NCI-H128 (cell line): ENCODE measurements around the gene TIMM13.
"Not testable (repeated sequence)": the region's sequence is repeated elsewhere in the genome, so short reads cannot be mapped to it uniquely, and the experiment has no call there.

Experiments used
- DNase-seq: peaks from one replicate; lab custom pipeline; 2025; ENCODE audit not compliant: unreplicated experiment; lab: John Stamatoyannopoulos, UW

TIMM13 gene

DNA sequence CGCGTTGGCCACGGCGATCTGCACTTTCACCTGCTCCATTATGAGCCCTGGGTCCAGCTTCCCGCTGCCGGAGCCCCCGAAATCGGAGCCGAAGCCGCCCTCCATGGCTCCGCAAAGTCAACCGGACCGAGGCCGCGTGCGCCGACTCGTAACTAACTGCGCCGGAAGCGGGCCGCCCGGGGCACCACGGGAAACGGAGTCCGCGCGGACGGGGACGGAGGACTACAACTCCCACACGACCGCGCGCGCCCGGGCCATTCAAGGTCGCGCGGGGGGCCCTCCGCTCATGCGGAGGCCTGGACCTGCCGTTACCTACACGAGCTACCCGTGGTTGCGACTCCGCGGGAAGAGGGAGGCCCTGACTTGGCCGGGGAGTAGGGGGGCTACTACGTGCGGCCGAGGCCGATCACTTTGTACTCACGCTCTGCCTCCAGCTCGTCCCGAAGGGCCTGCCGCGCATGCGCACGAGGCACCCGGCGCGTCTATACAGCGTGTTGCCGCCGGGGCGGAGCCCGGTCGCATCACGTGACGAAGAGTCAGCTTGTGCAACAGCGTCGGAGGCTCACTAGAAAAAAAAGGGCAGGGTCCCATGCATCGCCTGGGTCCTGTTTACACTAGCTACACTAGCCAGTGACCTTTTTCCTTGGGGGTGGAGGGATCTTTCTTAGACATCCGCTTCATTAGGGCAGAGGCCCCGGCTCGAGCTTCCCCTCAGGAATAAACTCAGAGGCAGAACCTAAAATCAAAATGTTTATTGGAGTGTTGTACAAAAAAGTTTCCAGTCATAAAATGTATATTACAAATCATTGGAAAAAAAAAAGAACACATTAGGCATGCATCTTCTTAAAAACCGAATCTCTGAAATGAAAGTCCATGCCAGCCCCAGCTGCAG lies at the start of gene TIMM13:
TIMM13 (minus strand) TSS at position 158 of the 892 bp plus-strand sequence; CDS start at position 105, 53 bp downstream.
- peak; percentile 92 for DNase-seq

GRCh38 chr19:2476451-2477140 lies 49.2 kb upstream of the TIMM13 start:
- peak; percentile 13 for DNase-seq

DNA sequence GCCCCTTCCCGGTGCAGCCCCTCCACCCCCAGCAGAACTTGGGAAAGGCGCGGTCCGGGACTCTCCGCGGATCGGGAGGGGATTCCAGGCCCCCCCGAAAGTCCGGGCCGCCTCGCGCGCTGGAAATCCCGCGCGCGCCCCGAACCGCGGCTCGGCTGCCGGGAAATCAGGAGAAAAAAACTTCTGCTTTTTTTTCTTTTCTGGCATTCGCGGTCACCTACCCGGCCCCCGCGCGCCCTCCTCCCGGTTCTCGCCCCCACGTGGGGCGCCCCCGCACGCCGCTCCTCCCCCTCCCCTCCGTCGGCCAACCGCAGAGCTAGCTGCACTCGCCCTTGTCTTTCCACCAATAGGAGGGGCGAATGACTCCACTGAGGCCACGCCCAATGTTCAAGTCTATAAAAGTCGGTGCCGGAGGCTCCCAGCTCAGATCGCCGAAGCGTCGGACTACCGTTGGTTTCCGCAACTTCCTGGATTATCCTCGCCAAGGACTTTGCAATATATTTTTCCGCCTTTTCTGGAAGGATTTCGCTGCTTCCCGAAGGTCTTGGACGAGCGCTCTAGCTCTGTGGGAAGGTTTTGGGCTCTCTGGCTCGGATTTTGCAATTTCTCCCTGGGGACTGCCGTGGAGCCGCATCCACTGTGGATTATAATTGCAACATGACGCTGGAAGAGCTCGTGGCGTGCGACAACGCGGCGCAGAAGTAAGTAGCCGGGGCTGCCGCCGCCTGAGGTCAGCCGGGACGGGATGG lies 48.5 kb upstream of the TIMM13 start, which contains the start of gene GADD45B:
GADD45B (plus strand) TSS at position 426 of the 749 bp plus-strand sequence; CDS start at position 658, 232 bp downstream.
- peak; percentile 51 for DNase-seq

DNA sequence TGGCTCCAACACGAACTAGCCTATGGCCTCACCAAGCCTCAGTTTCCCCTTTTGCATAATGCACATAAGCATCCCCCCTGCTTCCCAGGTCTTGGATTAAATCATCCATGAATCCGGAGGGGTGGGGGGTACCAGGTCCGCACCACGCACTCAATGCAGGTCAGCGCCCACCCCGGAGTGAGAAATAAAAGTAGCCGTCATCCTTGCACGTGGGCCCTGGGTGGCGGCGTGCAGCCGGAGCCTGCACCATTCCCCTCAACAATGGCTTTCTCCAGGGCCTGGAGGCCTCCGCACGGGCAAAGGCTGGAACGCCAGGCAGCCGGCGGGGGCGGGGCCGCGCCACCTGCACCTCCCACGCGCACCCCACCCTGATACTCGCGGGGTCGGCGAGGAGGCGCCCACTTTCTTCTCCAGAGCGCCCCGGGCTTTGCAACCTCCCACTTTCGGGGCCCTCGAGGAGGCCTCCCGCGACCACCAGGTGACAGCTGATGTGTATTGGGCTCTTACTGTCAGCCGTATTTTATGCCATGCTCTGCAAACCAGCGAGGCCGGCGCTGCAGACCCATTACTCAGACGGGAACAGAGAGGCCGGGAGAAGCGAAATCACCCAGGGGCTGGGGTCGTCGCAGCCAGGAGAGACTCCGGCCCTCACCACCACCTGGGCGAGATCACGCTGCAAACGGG lies 47.8 kb upstream of the TIMM13 start:
- DNase-seq = no peak

DNA sequence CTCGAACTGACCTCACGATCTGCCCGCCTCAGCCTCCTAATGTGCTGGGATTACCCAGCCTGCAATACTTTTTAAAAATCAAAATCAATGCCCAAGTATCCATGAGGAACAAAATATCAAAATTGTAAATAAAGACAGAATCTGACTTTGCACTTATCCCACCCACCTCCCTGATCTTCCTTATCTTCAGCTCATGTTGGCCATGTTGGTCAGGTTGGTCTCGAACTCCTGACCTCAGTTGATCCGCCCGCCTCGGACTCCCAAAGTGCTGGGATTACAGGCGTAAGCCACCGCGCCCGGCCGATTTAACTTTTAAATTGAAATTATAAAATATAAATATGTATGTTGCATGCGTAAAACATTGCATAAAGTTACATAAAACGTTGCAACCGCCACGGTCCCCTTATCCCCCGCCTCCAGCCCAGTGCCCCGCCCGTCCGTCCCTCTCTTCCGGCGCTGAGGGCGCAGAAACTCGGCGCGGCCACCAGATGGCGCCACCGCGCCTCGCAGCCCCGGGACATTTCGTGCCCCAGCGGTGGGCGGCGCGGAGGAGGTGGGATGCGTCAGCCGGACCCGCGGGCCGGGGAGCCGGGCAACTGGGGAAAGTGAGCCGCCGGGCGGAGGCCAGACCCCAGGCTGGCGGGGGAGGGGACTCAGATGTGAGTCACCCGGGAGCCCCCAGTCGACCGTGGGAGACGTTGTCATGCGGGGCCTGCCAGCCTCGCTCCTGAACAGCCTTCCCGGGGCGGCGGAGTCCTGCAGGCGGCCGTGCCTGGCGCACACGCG lies 47.0 kb upstream of the TIMM13 start:
- peak; percentile 12 for DNase-seq

DNA sequence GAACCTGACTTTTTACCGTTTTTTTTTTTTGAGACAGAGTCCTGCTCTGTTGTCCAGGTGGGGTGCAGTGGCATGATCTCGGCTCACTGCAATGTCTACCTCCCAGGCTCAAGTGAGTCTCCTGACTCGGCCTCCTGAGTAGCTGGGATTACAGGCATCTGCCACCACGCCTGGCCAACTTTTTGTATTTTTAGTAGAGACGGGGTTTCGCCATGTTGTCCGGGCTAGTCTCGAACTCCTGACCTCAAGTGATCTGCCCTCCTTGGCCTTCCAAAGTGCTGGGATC lies 42.5 kb upstream of the TIMM13 start:
- not testable (repeated sequence) for DNase-seq

DNA sequence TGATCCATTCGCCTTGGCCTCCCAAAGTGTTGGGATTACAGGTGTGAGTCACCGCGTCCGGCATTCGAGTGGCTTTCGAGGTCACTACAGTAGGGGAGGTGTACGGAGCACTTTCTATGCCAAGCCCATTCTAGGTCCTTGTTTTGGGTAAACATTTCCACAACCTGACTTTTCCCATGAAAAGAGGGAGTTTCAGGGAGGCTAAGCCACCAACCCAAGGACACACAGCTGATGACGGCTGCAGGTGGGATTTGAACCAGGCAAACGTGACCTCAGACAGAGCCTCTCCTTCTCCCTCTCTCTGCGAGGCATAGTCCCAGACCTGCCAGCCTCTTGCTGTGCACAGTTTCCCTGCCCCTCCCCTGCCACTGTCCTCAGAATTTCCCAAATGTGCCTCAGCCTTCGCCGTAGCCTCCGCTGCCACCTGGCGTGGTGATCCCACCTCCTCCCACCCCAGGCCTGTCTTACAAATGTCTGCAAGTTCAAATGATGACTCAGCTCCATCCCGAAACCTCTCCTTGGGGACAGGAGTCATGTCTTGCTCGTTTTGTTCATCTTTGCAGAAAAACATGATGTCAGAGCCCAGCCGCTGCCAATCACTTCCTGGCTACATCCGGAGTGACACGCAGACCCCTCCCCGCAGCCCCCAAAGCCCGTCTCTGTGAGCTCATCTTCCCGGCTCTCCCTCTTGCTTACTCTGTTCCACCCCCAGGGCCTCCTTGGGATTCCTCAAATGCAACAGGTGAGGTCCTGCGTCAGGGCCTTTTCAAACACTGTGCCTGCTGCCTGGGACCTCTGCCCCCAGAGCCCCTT lies 41.9 kb upstream of the TIMM13 start:
- no peak for DNase-seq

DNA sequence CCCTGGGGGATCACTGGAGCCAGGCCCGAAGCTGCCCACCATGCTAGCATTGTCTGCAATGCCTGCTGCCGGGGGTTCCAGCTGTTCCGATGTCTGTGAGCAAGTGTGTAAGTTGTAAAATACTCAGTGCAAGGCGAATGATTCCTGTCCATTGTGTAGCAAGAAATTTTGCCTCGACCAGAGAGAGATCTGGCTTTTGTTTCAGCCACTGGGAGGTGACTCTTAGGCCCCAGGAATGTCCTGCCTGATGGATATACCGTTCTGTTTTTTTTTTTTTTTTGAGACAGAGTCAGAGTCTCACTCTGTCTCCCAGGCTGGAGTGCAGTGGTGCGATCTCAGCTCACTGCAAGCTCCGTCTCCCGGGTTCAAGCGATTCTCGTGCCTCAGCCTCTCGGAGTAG lies 41.2 kb upstream of the TIMM13 start:
- DNase-seq = no peak

- DNase-seq = no peak
These were observed 37.0 kb upstream of the TIMM13 start for GRCh38 chr19:2464389-2464788.

DNA sequence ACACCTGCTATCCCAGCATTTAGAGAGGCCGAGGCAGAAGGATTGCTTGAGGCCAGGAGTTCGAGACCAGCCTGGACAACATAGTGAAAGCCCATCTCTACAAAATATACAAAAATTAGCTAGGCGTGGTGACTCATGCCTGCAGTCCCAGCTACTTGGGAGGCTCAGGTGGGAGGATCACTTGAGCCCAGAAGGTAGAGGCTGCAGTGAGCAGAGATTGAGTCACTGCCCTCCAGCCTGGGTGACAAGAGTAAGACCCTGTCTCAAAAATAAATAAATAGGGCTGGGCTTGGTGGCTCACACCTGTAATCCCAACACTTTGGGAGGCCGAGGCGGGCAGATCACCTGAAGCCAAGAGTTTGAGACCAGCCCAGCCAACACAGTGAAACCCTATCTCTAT lies 36.3 kb upstream of the TIMM13 start:
- DNase-seq = not testable (repeated sequence)

GRCh38 chr19:2462635-2463421 lies 35.4 kb upstream of the TIMM13 start:
- DNase-seq = no peak

- no peak for DNase-seq
These were observed 34.6 kb upstream of the TIMM13 start for GRCh38 chr19:2461751-2462634.

DNA sequence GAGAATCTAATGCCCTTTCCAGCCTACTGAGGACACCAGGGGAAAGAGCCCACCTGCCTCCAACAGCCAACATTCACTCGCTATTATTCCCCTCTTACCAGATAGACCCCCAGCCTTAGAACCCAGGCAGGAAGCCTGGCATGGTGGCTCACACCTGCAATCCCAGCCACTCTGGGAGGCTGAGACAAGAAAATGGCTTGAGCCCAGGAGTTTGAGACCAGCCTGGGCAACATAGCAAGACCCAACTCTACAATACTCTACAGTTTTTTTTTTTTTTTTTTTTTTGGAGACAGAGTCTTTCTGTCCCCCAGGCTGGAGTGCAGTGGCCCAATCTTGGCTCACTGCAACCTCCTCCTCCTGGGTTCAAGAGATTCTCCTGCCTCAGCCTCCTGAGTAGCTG lies 32.9 kb upstream of the TIMM13 start:
- no peak for DNase-seq

DNA sequence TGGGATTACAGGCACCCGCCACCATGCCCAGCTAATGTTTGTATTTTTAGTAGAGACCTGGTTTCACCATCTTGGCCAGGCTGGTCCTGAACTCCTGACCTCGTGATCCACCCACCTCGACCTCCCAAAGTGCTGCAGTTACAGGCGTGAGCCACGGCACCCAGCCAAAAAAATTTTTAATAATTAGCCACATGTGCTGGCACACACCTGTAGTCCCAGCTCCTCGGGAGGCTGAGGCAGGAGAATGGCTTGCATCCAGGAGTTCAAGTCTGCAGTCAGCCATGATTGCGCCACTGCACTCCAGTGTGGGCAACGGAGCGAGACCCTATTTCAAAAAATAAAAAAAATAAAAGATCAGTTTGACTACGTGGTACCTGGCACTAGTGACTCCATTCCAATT lies 31.4 kb upstream of the TIMM13 start:
- DNase-seq = not testable (repeated sequence)

DNA sequence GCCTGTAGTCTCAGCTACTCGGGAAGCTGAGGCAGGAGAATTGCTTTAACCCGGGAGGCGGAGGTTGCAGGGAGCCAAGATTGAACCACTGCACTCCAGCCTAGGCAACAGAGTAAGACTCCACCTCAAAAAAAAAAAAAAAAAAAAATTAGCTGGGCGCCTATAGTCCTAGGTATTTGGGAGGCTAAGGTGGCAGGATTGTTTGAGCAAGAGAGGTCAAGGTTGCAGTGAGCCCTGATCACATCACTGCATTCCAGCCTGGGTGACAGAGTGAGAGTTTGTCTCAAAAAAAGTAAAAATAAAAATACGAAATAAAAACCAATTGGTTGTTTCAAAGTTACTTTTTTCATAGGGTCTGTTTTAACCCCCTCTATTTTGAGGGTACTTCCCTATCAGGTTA lies 30.7 kb upstream of the TIMM13 start:
- DNase-seq = no peak

DNA sequence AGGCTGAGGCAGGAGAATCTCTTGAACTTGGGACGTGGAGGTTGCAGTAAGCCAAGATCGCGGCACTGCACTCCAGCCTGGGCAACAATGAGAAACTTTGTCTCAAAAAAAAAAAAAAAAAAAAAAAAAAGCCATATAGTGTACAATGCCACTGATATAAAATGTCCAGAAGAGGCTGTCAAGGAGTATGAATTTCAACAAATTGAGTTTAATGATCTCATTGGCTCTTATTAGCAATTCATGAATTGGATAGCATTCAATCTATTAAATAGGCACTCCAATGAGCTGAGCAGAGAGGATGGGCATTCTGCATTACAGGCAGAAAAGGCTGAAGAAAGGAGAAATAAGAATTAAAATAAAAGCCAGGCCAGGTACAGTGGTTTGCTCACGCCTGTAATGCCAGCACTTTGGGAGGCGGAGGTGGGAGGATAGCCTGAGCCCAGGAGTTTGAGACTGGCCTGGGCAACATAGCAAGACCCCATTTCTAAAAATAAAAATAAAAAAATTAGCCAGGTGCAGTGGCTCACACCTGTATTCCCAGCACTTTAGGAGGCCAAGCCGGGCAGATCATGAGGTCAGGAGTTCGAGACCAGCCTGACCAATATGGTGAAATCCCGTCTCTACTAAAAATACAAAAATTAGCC lies 30.1 kb upstream of the TIMM13 start:
- DNase-seq = no peak
